ENCODE measurements around the gene CNTN4. TPM values are rescaled to one million over a fixed set of nuclear protein-coding genes. Genes with fewer than 3 reads are reported as not detected.

The CNTN4 gene
- total RNA-seq, 1 experiment from 2014 or later: 1.6 TPM

DNA sequence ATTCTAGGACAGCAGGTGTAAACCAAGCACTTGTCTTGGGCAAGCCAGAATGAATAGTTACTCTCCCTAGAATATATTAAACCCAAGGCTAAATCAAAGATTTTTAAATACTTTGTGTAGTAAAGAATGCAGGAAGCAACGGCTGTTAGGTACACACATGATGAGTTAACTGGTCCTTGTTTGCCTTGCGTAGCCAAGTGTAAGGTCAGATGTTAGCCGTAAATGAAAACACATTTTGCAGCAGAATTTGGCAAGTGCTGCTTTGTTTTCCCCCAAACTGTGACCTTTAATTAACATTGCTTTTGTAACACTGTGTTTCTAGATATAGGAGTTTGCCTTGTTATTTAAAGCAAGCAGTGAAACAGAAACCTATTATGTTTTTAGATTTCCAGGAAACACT, 642.9 kb downstream of the CNTN4 start:
- no peak overlapping the region for H3K18ac ChIP-seq (ENCODE audit: insufficient read length, low read depth, low read length)
- H4K20me1 ChIP-seq (ENCODE audit: control insufficient read depth, insufficient read depth, insufficient read length): no peaks in the 10 kb centered on the region
- no peak overlapping the region for H3T11ph ChIP-seq (ENCODE audit: low read length)
- H3K56ac ChIP-seq (ENCODE audit: insufficient read length, low read depth, low read length): no peak overlapping the region
- H3K27me3 ChIP-seq (ENCODE audit: insufficient read depth, low read length): no peaks in the 10 kb centered on the region
- no peak overlapping the region for H2BK5ac ChIP-seq (ENCODE audit: insufficient read length, low read length)
- Mint-ChIP-seq H3K27me3 (ENCODE audit: low read depth) (no peaks in the 10 kb centered on the region), H3K4me3 (no peak overlapping the region), H3K27ac (no peak overlapping the region; a peak in 1 of 7 replicates), H3K9me3 (no peaks in the 10 kb centered on the region), H3K36me3 (ENCODE audit: insufficient read depth in 1 of 3, low read depth in 3 of 3) (no peaks in the 10 kb centered on the region), H3K4me1 (peaks cover 6 to 9% of the 10 kb centered on the region in 2 experiments)
- H3K79me1 ChIP-seq (ENCODE audit: insufficient read depth, low read depth, low read length, poor library complexity, severe bottlenecking): no peaks in the 10 kb centered on the region
- no peaks in the 10 kb centered on the region for H3K9me3 ChIP-seq (ENCODE audit: control insufficient read depth, low read depth, low read length)
- no peak overlapping the region for H4K8ac ChIP-seq (replicated peaks; ENCODE audit: insufficient read length, low read depth, low read length)
- no peak for DNase-seq
- no peak overlapping the region for H3K23ac ChIP-seq (ENCODE audit: insufficient read length, low read depth, low read length)
- no peak overlapping the region for H4K5ac ChIP-seq (ENCODE audit: insufficient read length, low read depth, low read length)
- no peaks in the 10 kb centered on the region for H3K23me2 ChIP-seq (ENCODE audit: insufficient read length, low read depth, low read length, poor library complexity, severe bottlenecking)
- no peak overlapping the region for H2BK12ac ChIP-seq (ENCODE audit: insufficient read length, low read depth, low read length)
- no peak overlapping the region for H3K27ac ChIP-seq (ENCODE audit: insufficient read length, low read depth, low read length)
- no peak overlapping the region for H3K9ac ChIP-seq (ENCODE audit: extremely low read depth, insufficient read length, low read length)
- H3K14ac ChIP-seq (ENCODE audit: insufficient read depth, low read length): no peak overlapping the region
- H3K79me2 ChIP-seq (ENCODE audit: insufficient read depth, low read length): no peaks in the 10 kb centered on the region
- no peak overlapping the region for H2BK20ac ChIP-seq (ENCODE audit: low read depth, low read length, poor library complexity, severe bottlenecking)
- TF ChIP-seq, protein P1, sequence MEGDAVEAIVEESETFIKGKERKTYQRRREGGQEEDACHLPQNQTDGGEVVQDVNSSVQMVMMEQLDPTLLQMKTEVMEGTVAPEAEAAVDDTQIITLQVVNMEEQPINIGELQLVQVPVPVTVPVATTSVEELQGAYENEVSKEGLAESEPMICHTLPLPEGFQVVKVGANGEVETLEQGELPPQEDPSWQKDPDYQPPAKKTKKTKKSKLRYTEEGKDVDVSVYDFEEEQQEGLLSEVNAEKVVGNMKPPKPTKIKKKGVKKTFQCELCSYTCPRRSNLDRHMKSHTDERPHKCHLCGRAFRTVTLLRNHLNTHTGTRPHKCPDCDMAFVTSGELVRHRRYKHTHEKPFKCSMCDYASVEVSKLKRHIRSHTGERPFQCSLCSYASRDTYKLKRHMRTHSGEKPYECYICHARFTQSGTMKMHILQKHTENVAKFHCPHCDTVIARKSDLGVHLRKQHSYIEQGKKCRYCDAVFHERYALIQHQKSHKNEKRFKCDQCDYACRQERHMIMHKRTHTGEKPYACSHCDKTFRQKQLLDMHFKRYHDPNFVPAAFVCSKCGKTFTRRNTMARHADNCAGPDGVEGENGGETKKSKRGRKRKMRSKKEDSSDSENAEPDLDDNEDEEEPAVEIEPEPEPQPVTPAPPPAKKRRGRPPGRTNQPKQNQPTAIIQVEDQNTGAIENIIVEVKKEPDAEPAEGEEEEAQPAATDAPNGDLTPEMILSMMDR (conservative IDR thresholded peaks at IDR 0.05): no peak
- H4K91ac ChIP-seq (ENCODE audit: insufficient read length, low read depth, low read length): no peak overlapping the region
- H3K4ac ChIP-seq (ENCODE audit: low read depth, low read length): no peak overlapping the region
- H2AFZ ChIP-seq (ENCODE audit: low read length): no peak overlapping the region
- no CpG with 5 or more reads among the region's 3 CpGs for WGBS (ENCODE audit: extremely low coverage, insufficient read length, low lambda C conversion rate)
- H2AK5ac ChIP-seq (ENCODE audit: insufficient read length, low read length): no peak overlapping the region
- no peak overlapping the region for H2BK15ac ChIP-seq (ENCODE audit: low read depth, low read length)
- no peak overlapping the region for H2BK120ac ChIP-seq (ENCODE audit: low read depth, low read length, poor library complexity, severe bottlenecking)
- H3K4me1 ChIP-seq (ENCODE audit: insufficient read depth, low read length): no peaks in the 10 kb centered on the region
- no peak overlapping the region for H3K4me2 ChIP-seq (ENCODE audit: insufficient read depth, insufficient read length, low read length)

Data from H9 (cell line).